Coronary artery (tissue), 2 donors: ENCODE results near the gene PDGFRA.
"Not testable (repeated sequence)": the region's sequence is repeated elsewhere in the genome, so short reads cannot be mapped to it uniquely, and the experiment has no call there.

Experiments
- DNase-seq: peaks from one replicate; pipeline ENCODE4 v3.0.0-alpha.2; 2017; ENCODE audit warnings: low spot score
- H3K27ac ChIP-seq, 2 donors: fragments of 200-600 bp; sonication (generic); one replicate each; pipeline ENCODE4 v1.5.1; 2016 to 2019
- H3K4me3 ChIP-seq: fragments of 200-600 bp; sonication (generic); 2 replicates; pipeline ENCODE4 v1.5.1; 2016; ENCODE audit warnings: mild to moderate bottlenecking, moderate library complexity
- TF ChIP-seq, protein P1 (sequence below): fragments of 200-600 bp; sonication (generic); IDR thresholded peaks from one replicate; pipeline ENCODE4 v1.5.1; 2019; ENCODE audit warnings: antibody characterized with exemption

The PDGFRA gene

DNA sequence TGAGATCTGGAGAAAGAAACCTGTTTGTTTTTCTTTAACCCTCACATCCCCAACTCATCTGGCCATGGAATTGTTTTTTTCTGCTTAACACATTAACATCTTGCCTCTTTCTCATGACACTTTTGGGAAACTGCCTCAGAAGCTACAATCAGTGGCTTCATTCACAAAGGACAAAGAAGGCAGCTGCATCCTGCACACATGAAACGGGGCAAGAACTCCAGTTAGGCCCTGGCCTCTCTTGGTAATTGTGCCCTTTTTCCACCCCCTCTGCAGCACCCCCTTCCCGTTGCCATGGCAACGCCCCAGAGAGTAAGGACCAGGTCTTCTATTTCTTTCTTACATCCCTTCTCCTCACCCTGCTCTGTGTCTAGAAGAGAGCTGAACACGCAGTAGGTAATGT, 103.4 kb downstream of the PDGFRA start:
- no peak for DNase-seq
- no peak overlapping the region for H3K27ac ChIP-seq
- TF ChIP-seq, protein P1, sequence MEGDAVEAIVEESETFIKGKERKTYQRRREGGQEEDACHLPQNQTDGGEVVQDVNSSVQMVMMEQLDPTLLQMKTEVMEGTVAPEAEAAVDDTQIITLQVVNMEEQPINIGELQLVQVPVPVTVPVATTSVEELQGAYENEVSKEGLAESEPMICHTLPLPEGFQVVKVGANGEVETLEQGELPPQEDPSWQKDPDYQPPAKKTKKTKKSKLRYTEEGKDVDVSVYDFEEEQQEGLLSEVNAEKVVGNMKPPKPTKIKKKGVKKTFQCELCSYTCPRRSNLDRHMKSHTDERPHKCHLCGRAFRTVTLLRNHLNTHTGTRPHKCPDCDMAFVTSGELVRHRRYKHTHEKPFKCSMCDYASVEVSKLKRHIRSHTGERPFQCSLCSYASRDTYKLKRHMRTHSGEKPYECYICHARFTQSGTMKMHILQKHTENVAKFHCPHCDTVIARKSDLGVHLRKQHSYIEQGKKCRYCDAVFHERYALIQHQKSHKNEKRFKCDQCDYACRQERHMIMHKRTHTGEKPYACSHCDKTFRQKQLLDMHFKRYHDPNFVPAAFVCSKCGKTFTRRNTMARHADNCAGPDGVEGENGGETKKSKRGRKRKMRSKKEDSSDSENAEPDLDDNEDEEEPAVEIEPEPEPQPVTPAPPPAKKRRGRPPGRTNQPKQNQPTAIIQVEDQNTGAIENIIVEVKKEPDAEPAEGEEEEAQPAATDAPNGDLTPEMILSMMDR = no peak
- H3K4me3 ChIP-seq = no peak overlapping the region

DNA sequence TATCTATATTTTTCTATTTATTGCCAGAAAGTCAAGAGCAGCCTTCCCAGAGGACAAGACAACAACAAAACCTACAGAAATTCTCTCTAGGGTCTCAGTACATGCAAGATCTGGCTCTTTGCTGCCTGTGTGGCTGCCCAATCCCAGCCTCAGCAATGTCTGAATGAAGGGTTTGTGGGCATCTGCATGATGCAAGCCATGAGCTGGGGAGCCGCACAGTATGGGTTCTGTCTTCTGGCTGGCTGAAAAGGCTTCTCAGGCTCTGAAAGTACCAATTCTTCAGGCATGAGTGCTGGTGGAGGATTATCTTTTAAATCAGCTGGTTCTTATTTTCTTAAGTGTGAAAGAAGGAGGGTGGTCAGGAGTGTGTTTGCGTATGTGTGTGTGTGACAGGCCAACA, 104.6 kb downstream of the PDGFRA start:
- Histone ChIP-seq H3K4me3 (no peak overlapping the region), H3K27ac (no peak overlapping the region)
- DNase-seq = no peak
- TF ChIP-seq, protein P1 = no peak

DNA sequence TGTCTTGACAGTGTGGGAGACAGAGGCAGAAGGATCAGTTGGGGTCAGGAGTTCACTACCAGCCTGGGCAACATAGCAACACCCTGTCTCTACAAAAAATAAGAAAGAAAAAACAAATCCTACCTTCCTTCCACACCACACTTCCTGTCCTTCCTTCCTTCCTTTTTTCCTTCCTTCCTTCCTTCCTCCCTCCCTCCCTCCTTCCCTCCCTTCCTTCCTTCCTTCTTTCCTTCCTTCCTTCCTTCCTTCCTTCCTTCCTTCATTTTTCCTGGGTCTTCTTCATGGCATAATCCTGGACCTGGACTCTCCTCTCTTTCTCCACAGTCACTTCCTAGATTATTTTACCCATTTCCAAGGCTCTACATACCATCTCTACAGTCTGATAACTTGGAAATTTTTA, 105.7 kb downstream of the PDGFRA start:
- DNase-seq, H3K27ac ChIP-seq, H3K4me3 ChIP-seq: not testable (repeated sequence)

DNA sequence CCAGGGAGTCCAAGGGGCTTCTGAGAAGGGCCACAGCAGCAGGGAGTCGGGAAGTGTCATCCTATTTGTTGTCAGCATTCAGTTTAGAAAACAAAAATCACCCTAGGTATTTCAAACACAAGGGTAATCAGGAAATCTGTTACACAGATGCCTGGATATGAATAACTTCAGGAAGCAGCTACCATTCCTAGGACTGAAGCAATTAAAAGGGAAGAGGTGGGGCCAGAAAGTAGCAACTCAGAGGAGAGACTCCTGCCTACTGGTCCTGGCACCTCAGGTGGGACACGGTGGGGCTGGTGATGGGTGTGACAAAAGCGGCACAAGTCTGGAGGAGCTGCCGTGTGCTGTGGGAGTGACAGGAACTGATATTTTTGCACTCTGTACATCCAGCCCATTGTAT, 107.9 kb downstream of the PDGFRA start:
- Histone ChIP-seq H3K4me3 (no peak overlapping the region), H3K27ac (no peak overlapping the region)
- TF ChIP-seq, protein P1 = no peak
- DNase-seq = no peak

DNA sequence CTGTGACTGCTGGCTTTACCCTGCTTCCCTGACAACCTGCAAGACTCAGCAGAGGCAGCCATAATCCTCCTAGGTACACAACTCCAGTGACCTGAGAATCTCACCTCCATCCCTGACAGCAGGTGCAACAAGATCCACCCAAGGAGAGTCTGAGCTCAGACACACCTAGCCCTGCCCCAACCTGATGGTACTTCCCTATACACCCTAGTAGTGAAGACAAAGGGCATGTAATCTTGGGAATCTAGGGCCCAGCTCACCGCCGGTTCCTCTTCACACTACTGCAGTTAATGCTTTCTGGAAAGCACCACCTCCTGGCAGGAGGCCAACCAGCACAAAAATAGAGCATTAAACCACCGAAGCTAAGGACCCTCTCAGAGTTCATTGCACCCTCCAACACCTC, 113.0 kb downstream of the PDGFRA start:
- H3K4me3 ChIP-seq, DNase-seq: not testable (repeated sequence)

More for the DNA sequence above, 113.0 kb downstream of the PDGFRA start:
- not testable (repeated sequence) for H3K27ac ChIP-seq
